HG03064 (cell line): ENCODE measurements around the gene IQCK.

ENCODE experiments used
- ATAC-seq: cut with Tn5 transposase; IDR thresholded peaks from one replicate; pipeline ENCODE4 v1.9.1; 2021; ENCODE audit warnings: low read depth; ENCODE audit not compliant: unreplicated experiment

The IQCK gene

GRCh38 chr16:19698480-19699465 lies 19.3 kb upstream of the IQCK start:
- no peak for ATAC-seq

DNA sequence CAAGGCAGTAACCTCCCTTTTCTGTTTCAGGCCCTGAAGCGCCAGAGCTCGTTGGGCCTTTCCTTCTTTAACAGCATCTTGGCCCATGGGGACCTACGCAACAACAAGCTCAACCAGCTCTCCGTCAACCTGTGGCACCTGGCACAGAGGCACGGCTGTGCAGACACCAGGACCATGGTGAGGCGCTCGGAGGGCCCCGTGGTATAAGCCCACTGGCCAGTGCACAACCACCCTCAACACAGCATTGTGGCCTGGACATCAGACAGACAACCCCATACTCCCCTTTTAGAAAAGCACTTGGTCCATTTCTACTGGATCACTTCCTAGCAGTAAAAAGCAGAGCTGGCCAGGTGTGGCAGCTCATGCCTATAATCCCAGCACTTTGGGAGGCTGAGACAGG lies 18.6 kb upstream of the IQCK start:
- no peak for ATAC-seq

- ATAC-seq = no peak
Measured at GRCh38 chr16:19700319-19700781, 17.7 kb upstream of the IQCK start.

- ATAC-seq = no peak
Measured at GRCh38 chr16:19701091-19701490, 17.0 kb upstream of the IQCK start.

GRCh38 chr16:19703172-19703889 lies 14.7 kb upstream of the IQCK start:
- no peak for ATAC-seq

DNA sequence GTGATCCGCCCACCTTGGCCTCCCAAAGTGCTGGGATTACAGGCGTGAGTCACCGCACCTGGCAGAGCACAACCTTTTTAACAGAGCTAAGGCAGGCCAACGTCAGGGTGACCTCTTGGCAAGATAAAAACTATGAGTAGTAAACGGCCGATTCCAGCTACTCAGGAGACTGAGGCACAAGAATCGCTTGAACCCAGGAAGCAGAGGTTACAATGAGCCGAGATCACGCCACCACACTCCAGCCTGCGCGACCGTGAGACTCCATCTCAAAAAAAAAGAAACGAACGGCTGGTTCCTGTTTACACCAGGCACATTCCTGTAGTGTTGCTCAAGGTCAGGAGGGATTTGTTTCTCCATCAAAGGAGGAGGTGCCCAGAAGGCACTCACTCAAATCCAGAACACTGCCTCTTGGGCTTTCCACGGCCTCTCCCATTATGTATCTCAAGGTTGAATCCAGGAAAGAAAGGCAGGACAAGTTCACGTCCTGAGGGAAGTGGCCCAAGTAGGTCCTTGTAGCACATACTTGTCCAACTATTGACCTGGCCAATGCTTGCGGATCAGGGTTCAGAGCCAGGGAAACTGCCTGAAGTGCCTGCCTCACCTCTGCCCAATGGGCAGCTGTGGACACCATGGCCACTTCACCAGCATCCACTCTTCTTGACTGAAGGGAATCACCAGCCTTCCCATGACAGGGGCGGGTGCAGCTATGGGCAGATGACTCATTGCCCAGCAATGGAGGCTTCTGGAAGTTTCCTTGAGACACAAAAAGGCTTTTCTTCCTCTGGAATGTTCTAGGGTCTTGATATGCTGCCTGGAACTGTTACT lies 13.5 kb upstream of the IQCK start:
- no peak for ATAC-seq

GRCh38 chr16:19705146-19705501 lies 12.9 kb upstream of the IQCK start:
- ATAC-seq = no peak

- ATAC-seq = no peak
Measured at GRCh38 chr16:19705843-19706242, 12.2 kb upstream of the IQCK start.

DNA sequence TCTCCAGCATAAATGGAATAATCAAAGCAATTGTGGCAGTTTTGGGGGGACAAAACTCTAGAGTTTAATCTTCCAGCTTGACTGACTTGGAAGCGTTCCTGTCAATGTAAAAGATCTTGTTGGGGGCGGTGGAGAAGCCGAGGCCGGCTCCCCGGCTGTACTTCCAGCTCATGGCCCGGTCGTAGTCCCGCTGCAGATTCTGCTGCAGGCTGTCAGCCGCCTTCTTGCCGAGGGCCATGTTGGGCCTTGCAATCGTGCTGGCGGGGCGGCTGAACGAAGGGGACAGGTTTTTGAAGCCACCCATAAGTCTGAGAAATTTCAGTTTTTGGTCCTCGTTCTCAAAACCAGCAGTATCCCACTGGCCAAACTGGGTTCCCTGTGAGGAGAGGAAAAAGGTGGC lies 11.2 kb upstream of the IQCK start:
- no peak for ATAC-seq

DNA sequence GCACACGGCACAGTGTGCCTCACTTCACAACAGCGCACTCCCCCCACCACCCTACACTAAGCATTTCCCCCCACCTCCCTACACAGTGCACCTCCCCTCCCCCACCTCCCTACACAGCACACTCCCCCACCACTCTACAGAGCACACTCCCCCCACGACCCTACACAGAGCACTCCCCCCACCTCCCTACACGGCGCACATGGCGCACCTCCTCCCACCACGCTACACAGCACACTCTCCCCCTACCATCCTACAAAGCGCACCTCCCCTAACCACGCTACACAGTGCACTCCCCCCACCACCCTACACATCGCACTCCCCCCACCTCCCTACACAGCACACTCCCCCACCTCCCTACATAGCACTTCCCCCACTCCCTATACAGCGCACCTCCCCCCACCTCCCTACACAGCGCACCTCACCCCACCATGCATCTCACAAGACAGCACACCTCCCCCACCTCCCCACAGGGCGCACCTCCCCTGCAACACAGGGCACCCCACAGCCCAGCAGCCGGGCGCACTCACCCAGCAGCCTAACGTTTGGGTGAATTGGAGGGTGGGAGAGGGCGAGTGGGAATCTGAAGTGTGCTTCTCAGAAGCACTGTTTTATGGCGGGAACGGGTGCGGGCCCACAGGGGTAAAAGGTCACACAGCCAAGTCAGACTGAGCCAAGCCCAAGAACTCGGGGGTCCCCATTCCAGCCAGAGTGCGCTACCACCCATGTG lies 10.3 kb upstream of the IQCK start:
- no peak for ATAC-seq

DNA sequence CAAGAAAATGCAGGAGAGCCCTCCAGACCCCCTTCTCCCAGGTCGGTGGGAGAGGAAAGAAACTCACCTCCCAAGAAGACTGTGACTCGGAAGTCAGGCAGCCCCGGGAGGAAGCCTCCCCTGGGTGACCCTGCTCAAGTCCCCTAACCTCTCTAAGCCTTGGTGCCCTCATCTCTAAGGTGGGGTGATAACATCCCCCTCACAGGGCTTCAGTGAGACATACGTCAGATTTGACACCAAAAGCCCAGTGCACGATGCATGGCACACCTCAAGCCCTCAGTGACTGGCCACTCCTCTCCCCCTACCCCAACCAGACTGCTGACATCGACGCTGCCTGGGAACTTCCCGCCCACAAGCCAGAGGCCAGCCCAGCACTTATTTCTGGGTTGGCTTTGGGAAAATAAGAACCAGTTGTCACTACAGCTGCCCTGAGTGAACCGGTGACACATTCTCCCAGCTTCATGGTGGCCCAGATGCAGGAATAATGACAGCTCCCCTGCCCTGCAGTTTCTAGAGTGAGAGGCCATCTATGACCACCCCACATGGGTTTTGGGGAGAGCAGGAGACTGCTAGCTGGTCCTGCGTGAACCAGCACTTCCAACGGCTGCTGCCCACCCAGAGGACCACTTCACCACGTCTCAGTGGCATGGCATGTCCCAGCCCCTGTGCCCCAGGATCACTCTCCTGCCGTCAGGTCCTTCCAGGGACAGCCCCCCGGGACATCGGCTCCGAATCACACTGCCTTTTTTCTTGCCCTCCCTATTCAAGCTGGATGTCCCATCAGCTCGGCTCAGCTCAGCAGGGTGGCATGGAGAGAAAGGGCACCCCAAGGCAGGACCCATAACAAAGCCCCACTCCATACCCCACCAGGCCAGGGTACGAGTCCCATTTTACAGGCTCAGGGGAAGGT lies 9.5 kb upstream of the IQCK start:
- ATAC-seq = no peak

DNA sequence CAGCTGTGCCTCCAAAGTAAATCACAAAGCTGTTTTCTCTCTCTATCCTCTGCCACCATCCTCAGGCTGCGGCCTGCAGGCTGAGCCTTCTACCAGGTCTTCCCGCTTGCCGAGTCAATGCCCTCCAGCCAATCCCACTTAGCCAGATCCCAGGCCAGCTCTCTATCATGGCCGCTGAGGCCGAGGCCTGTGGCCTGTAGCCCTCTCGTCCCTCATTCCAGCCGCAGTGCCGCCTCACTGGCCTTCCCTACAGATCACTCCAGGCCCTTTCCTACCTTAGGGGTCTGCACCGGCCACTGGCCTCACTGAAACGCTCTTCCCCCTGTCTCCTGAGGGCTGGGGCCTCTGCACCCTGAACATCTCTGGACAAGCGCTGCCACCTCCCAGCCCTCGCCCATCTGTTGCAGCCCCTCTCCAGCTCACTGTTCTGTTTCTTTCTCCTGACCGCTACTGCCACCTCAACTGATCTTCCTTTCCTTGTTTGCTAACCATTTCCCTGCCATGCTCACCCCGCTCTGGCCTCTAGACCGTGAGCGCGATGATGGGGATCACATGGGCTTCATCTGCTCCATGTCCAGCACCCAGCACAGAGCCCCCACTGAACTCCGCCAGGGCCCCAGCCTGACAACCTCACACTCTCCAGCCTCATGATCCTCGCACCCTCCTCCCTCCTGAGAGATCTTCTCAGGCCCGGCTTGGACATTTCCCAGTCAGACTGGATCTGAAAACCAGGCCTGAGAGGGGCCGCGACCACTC lies 8.5 kb upstream of the IQCK start:
- ATAC-seq = no peak

DNA sequence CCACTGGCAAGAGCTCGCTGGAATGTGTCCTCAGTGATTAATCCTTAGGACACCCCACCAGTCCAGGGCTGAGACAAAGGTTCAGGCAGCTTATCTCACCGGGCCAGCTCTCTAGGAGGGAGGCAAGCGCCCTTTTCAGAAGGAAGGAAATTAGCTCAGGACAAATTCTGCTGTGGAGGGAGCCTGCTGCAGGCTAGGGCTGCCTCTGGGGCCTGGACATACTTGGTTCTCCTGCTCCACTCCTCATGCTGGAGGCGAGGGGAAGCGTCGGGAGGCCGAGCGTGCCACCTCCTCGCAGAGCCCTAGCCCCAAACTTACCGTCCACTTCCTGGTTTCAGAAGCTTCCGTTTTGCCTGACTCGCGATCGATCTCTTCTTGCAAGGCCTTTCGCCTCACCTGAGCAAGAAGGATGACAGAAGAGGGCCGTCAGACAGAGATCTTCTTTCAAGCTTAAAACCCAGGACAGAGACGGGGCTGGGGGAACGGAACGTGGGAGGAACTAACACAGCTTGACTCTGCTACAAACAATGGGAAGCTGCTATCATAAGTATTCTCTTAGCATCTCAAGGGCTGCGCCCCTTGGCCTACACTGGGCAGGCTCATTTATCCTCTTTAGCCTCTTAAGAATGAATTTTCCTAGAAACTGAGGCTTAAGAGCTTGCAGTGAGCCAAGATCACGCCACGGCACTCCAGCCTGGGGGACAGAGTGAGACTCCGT lies 7.7 kb upstream of the IQCK start:
- ATAC-seq = no peak

GRCh38 chr16:19710991-19711545 lies 7.0 kb upstream of the IQCK start:
- ATAC-seq = no peak

DNA sequence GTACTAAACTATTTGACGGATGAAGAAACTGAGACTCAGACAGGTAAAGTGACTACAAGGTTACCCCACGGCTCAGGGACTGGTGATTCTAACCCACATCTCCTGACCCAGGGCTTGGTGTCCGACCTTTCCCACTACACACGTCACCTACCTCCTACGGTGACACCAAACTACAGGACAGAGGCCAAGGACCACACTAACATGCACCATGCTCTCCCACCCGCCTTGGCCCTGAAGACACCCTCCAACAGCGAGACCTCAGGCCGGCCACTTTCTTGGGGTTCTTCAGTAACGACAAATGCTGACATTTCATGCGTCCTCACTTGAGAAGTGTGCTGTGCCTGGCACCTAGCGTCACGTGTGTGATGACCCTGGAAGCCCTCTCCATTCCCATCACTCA lies 6.4 kb upstream of the IQCK start:
- no peak for ATAC-seq

DNA sequence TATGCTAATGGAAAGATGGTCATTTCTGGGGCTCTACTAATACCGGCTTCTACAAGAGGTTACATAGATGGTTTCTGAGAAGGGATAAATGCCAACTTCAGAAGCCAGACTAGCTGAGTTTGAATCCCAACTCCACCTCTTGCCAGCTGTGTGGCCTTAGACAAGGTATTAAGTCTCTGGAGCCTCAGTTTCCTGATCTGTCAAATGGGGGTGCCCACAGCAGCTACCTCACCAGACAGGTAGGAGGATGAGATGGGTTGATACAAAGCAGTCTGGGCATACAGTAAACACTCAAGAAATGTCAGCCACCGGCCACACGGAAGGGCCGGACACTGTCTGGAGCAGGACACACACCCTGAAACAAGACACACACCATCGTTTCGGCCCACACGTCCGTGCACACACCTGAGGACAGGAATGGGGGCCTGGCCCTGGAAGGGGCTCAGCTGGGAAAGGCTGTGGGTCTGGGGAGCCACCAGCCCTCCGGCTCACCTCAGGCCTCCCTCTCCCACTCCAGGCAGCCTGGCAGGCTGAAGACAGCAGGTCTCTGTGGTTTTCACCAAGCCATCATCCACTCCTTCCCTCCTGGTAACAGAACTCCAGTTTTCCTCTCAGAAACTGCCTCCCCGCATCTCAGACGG lies 5.5 kb upstream of the IQCK start:
- ATAC-seq = no peak

GRCh38 chr16:19713697-19714096 lies 4.4 kb upstream of the IQCK start:
- no peak for ATAC-seq
